ENCODE results near the gene SIPA1. TPM values are rescaled to one million over a fixed set of nuclear protein-coding genes. Genes with fewer than 3 reads are reported as not detected.

SIPA1 gene, protein sequence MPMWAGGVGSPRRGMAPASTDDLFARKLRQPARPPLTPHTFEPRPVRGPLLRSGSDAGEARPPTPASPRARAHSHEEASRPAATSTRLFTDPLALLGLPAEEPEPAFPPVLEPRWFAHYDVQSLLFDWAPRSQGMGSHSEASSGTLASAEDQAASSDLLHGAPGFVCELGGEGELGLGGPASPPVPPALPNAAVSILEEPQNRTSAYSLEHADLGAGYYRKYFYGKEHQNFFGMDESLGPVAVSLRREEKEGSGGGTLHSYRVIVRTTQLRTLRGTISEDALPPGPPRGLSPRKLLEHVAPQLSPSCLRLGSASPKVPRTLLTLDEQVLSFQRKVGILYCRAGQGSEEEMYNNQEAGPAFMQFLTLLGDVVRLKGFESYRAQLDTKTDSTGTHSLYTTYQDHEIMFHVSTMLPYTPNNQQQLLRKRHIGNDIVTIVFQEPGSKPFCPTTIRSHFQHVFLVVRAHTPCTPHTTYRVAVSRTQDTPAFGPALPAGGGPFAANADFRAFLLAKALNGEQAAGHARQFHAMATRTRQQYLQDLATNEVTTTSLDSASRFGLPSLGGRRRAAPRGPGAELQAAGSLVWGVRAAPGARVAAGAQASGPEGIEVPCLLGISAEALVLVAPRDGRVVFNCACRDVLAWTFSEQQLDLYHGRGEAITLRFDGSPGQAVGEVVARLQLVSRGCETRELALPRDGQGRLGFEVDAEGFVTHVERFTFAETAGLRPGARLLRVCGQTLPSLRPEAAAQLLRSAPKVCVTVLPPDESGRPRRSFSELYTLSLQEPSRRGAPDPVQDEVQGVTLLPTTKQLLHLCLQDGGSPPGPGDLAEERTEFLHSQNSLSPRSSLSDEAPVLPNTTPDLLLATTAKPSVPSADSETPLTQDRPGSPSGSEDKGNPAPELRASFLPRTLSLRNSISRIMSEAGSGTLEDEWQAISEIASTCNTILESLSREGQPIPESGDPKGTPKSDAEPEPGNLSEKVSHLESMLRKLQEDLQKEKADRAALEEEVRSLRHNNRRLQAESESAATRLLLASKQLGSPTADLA
- total RNA-seq, result 100 to 1,000 TPM in 1 of 4 donors, 10 to 100 TPM in 3; 22.4 to 174 (median 30.9) TPM

DNA sequence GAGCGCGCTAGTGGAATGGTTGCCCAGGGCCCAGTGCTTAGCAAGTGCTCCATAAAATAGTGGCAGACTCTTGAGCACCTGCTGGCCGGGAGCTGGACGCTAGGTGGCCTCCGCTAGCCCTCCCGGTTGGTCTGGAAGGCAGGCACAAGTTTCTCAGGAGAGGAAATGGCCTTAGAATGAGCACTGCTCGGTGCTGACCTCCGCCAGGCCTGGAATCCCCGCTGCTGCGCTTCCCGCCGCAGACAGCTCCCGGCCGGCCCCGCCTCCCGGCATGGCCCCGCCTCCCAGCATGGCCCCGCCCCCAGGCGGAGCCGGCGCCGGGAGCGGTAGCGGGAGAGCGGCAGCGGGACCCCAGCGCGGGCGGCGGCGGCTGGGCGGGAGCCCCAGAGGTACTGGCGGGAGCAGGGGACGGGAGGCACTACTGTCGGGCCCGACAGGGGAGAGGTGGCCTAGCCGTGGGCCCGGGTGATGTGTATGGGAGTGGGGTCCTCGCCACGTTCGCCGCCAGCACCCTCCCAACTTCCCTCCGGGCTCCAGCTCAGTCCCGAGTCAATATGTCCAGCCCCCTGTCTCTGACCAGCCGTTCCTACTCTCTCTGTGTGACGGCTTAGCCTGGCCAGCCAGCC is at the start of gene SIPA1:
Gene SIPA1, plus strand, starts transcription at position 308 of the 626 bp plus-strand sequence. CDS start 2,821 bp downstream, outside the sequence.
- in situ Hi-C loops (cut with MboI; ENCODE audit: low pct_ligation_motif_present in 1 of 4, low pct_unique_long_range_greater_than_20kb in 1 of 4, low sequenced_read_pairs in 3 of 4), result no loop called here
- H3K4me1 ChIP-seq, result peaks cover 9 to 38% (median 32%) of the 10 kb centered on the region in 4 donors
- peak within 1 kb of the TSS; percentile 84 to 92 (median 88) for H3K27ac ChIP-seq
- peak; percentile 80 for DNase-seq
- peaks cover 0 to 27% (median 12%) of the 10 kb centered on the region in 4 donors for H3K36me3 ChIP-seq
- 10% methylated on average over 15 of the region's 46 CpGs; no CpG with 5 or more reads in 1 of the 2 donors for WGBS, 2 donors (ENCODE audit: low coverage in 1 of 2)
- intact Hi-C loops (cut with DNase I; ENCODE audit: low total_unique reads), result loop anchor here (10.0 kb wide), 1 partner anchor 67 kb away; no protein-coding TSS in a partner anchor
- TF ChIP-seq POLR2AphosphoS5 (IDR thresholded peaks at IDR 0.05) (peak; percentile 48 to 68 (median 60)), POLR2A (IDR thresholded peaks at IDR 0.05) (peak; percentile 51), EP300 (IDR thresholded peaks at IDR 0.05; ENCODE audit: low read depth) (no peak)
- TF ChIP-seq, protein P1, sequence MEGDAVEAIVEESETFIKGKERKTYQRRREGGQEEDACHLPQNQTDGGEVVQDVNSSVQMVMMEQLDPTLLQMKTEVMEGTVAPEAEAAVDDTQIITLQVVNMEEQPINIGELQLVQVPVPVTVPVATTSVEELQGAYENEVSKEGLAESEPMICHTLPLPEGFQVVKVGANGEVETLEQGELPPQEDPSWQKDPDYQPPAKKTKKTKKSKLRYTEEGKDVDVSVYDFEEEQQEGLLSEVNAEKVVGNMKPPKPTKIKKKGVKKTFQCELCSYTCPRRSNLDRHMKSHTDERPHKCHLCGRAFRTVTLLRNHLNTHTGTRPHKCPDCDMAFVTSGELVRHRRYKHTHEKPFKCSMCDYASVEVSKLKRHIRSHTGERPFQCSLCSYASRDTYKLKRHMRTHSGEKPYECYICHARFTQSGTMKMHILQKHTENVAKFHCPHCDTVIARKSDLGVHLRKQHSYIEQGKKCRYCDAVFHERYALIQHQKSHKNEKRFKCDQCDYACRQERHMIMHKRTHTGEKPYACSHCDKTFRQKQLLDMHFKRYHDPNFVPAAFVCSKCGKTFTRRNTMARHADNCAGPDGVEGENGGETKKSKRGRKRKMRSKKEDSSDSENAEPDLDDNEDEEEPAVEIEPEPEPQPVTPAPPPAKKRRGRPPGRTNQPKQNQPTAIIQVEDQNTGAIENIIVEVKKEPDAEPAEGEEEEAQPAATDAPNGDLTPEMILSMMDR (IDR thresholded peaks at IDR 0.05), result peak in 3 of 5 experiments; percentile 10 to 21 (median 20)
- no peaks in the 10 kb centered on the region for H3K9me3 ChIP-seq
- peak within 1 kb of the TSS; percentile 48 to 77 (median 50) for H3K4me3 ChIP-seq
- H3K27me3 ChIP-seq, result no peaks in the 10 kb centered on the region

DNA sequence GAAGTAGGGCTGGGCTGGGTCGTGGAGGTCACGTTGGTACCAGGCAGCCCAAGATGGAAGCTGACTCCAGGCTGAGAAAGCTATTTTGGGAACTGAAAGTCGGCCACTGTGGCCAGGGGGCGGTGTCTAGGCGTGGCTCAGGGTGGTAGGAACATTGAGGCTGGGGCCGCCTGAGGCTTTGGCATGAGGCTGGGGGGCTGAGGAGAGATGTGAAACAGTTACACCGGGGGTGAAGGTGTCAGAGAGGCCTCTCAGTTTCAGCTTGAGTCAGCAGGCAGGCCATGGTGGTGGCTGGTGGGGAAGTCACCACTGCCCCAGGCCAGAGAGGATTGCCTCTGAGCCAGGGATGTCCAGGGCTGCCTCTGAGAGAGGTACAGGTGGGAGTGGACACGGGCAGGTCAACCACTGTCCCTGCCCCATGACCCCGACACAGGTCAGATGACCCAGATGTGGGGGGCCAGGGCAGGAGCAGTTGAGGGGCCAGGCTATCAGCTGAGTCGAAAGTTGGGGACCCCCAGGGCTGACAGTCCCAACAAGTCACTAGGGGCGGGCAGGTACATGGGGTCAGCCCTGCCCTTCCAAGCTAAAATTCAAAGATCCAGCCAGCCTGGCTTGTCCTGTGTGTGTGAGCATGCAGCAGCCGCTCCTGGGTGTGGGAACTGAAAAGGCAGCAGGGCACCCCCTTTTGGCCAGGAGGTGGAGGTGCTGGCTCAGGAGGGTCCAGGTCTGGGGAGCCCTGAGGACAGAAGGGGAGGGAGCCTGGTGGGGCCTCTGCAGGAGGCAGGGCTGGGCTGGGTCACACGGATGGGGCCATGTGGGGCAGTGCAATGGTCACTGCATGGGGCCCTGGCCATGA is 49.5 kb upstream of the SIPA1 start:
- H3K27me3 ChIP-seq, result no peaks in the 10 kb centered on the region
- H3K36me3 ChIP-seq, result no peaks in the 10 kb centered on the region
- TF ChIP-seq, protein P1 (IDR thresholded peaks at IDR 0.05), result peak; percentile 49 to 73 (median 62)
- TF ChIP-seq POLR2AphosphoS5 (IDR thresholded peaks at IDR 0.05), result peak in 1 of 3 donors; percentile 9
- no peak for TF ChIP-seq POLR2A (IDR thresholded peaks at IDR 0.05)
- intact Hi-C loops (cut with DNase I; ENCODE audit: low total_unique reads), result no loop called here
- H3K4me3 ChIP-seq, result no peak overlapping the region
- DNase-seq, result peak; percentile 83
- no peaks in the 10 kb centered on the region for H3K9me3 ChIP-seq
- in situ Hi-C loops (cut with MboI; ENCODE audit: low pct_ligation_motif_present in 1 of 4, low pct_unique_long_range_greater_than_20kb in 1 of 4, low sequenced_read_pairs in 3 of 4), result no loop called here
- WGBS, 2 donors (ENCODE audit: low coverage in 1 of 2), result 24 to 48% methylated on average over 2 to 13 of the region's 13 CpGs
- peaks cover 23 to 41% (median 34%) of the 10 kb centered on the region in 4 donors for H3K4me1 ChIP-seq
- peak overlapping the region; percentile 70 to 85 (median 72) for H3K27ac ChIP-seq

GRCh38 chr11:65589444-65590239 is 48.3 kb upstream of the SIPA1 start:
- DNase-seq, result peak; percentile 25
- 70% methylated on average over 8 of the region's 9 CpGs; no CpG with 5 or more reads in 1 of the 2 donors for WGBS, 2 donors (ENCODE audit: low coverage in 1 of 2)
- H3K27ac ChIP-seq, result peak overlapping the region in 2 of 4 donors; percentile 73 to 85
- intact Hi-C loops (cut with DNase I; ENCODE audit: low total_unique reads), result loop anchor here (5.0 kb wide), 1 partner anchor 47 kb away; no protein-coding TSS in a partner anchor
- H3K36me3 ChIP-seq, result no peaks in the 10 kb centered on the region
- peaks cover 23 to 46% (median 34%) of the 10 kb centered on the region in 4 donors for H3K4me1 ChIP-seq
- in situ Hi-C loops (cut with MboI; ENCODE audit: low pct_ligation_motif_present in 1 of 4, low pct_unique_long_range_greater_than_20kb in 1 of 4, low sequenced_read_pairs in 3 of 4), result no loop called here
- TF ChIP-seq POLR2A (IDR thresholded peaks at IDR 0.05) (no peak), EP300 (IDR thresholded peaks at IDR 0.05; ENCODE audit: low read depth) (no peak), POLR2AphosphoS5 (IDR thresholded peaks at IDR 0.05) (no peak)
- H3K4me3 ChIP-seq, result no peak overlapping the region
- H3K27me3 ChIP-seq, result no peaks in the 10 kb centered on the region
- no peaks in the 10 kb centered on the region for H3K9me3 ChIP-seq

All from transverse colon (tissue), 4 donors.